ENCODE measurements around the gene RIOK1. TPM values are rescaled to one million over a fixed set of nuclear protein-coding genes. Genes with fewer than 3 reads are reported as not detected.
"Not testable (repeated sequence)": the region's sequence is repeated elsewhere in the genome, so short reads cannot be mapped to it uniquely, and the experiment has no call there.

The RIOK1 gene
- 15.3 and 15.5 TPM in 2 replicates for total RNA-seq

- Histone ChIP-seq H3K36me3 (ENCODE audit: control insufficient read depth, insufficient read depth, low read length) (no peaks in the 10 kb centered on the region), H3K27me3 (ENCODE audit: control insufficient read depth, insufficient read depth, low read length) (no peaks in the 10 kb centered on the region), H3K4me3 (ENCODE audit: low read depth, low read length) (peak within 1 kb of the TSS; percentile 89)
- TF ChIP-seq CTCF (IDR thresholded peaks at IDR 0.05; ENCODE audit: insufficient read depth, low read length, poor library complexity, severe bottlenecking) = peak; percentile 21
- peak; percentile 84 for DNase-seq (ENCODE audit: low read depth)
These were observed at the start of gene RIOK1, which contains the start of gene CAGE1 for GRCh38 chr6:7389451-7390225. TSS of gene RIOK1 (plus strand) at chr6:7389808. CDS start at chr6:7390003, 195 bp downstream. TSS of gene CAGE1 (minus strand) at chr6:7389742. CDS start at chr6:7387173, 2,569 bp downstream.

- H3K36me3 ChIP-seq (ENCODE audit: control insufficient read depth, insufficient read depth, low read length) = no peaks in the 10 kb centered on the region
- DNase-seq (ENCODE audit: low read depth) = no peak
- no peaks in the 10 kb centered on the region for H3K27me3 ChIP-seq (ENCODE audit: control insufficient read depth, insufficient read depth, low read length)
- no peak for TF ChIP-seq CTCF (IDR thresholded peaks at IDR 0.05; ENCODE audit: insufficient read depth, low read length, poor library complexity, severe bottlenecking)
- H3K4me3 ChIP-seq (ENCODE audit: low read depth, low read length) = no peak overlapping the region
These were observed 48.3 kb upstream of the RIOK1 start for GRCh38 chr6:7341271-7341670.

- no peak for DNase-seq (ENCODE audit: low read depth)
- Histone ChIP-seq H3K27me3 (ENCODE audit: control insufficient read depth, insufficient read depth, low read length) (no peaks in the 10 kb centered on the region), H3K36me3 (ENCODE audit: control insufficient read depth, insufficient read depth, low read length) (no peaks in the 10 kb centered on the region), H3K4me3 (ENCODE audit: low read depth, low read length) (no peak overlapping the region)
- no peak for TF ChIP-seq CTCF (IDR thresholded peaks at IDR 0.05; ENCODE audit: insufficient read depth, low read length, poor library complexity, severe bottlenecking)
These were observed 47.4 kb upstream of the RIOK1 start for GRCh38 chr6:7341989-7342742.

GRCh38 chr6:7343546-7344475, 45.8 kb upstream of the RIOK1 start:
- no peak for DNase-seq (ENCODE audit: low read depth)
- Histone ChIP-seq H3K4me3 (ENCODE audit: low read depth, low read length) (no peak overlapping the region), H3K27me3 (ENCODE audit: control insufficient read depth, insufficient read depth, low read length) (no peaks in the 10 kb centered on the region), H3K36me3 (ENCODE audit: control insufficient read depth, insufficient read depth, low read length) (no peaks in the 10 kb centered on the region)
- no peak for TF ChIP-seq CTCF (IDR thresholded peaks at IDR 0.05; ENCODE audit: insufficient read depth, low read length, poor library complexity, severe bottlenecking)

GRCh38 chr6:7344773-7345450, 44.7 kb upstream of the RIOK1 start:
- not testable (repeated sequence) for DNase-seq (ENCODE audit: low read depth); H3K27me3 ChIP-seq (ENCODE audit: control insufficient read depth, insufficient read depth, low read length); H3K36me3 ChIP-seq (ENCODE audit: control insufficient read depth, insufficient read depth, low read length); H3K4me3 ChIP-seq (ENCODE audit: low read depth, low read length)

GRCh38 chr6:7347551-7347997, 42.0 kb upstream of the RIOK1 start:
- not testable (repeated sequence) for H3K36me3 ChIP-seq (ENCODE audit: control insufficient read depth, insufficient read depth, low read length); H3K4me3 ChIP-seq (ENCODE audit: low read depth, low read length); H3K27me3 ChIP-seq (ENCODE audit: control insufficient read depth, insufficient read depth, low read length)
- peak; percentile 14 for DNase-seq (ENCODE audit: low read depth)

GRCh38 chr6:7350591-7350990, 39.0 kb upstream of the RIOK1 start:
- not testable (repeated sequence) for DNase-seq (ENCODE audit: low read depth); H3K36me3 ChIP-seq (ENCODE audit: control insufficient read depth, insufficient read depth, low read length); H3K27me3 ChIP-seq (ENCODE audit: control insufficient read depth, insufficient read depth, low read length); H3K4me3 ChIP-seq (ENCODE audit: low read depth, low read length)

- not testable (repeated sequence) for H3K27me3 ChIP-seq (ENCODE audit: control insufficient read depth, insufficient read depth, low read length); H3K36me3 ChIP-seq (ENCODE audit: control insufficient read depth, insufficient read depth, low read length); H3K4me3 ChIP-seq (ENCODE audit: low read depth, low read length); DNase-seq (ENCODE audit: low read depth)
These were observed 37.7 kb upstream of the RIOK1 start for GRCh38 chr6:7351916-7352315.

Measured in kidney epithelial cell (primary cell).